ENCODE data around the gene IL4I1.

Gene IL4I1

GRCh38 chr19:49851456-49852259 is 45.0 kb downstream of the IL4I1 start:
- DNase-seq (ENCODE audit: low read depth in 3 of 3), result no peak

- peak; percentile 77 to 80 (median 79) for DNase-seq (ENCODE audit: low read depth in 3 of 3)
Measured at GRCh38 chr19:49850487-49851342, 46.0 kb downstream of the IL4I1 start, which contains the start of gene PTOV1. Gene PTOV1 (plus strand): TSS chr19:49851159.

- no peak for DNase-seq (ENCODE audit: low read depth in 3 of 3)
Measured at GRCh38 chr19:49850221-49850486, 46.5 kb downstream of the IL4I1 start.

GRCh38 chr19:49849433-49850220 is 47.1 kb downstream of the IL4I1 start:
- no peak for DNase-seq (ENCODE audit: low read depth in 3 of 3)

- no peak for DNase-seq (ENCODE audit: low read depth in 3 of 3)
Measured at GRCh38 chr19:49848938-49849337, 47.7 kb downstream of the IL4I1 start.

GRCh38 chr19:49847731-49848696 is 48.7 kb downstream of the IL4I1 start:
- no peak for DNase-seq (ENCODE audit: low read depth in 3 of 3)

GRCh38 chr19:49846408-49846807 is 50.3 kb downstream of the IL4I1 start:
- no peak for DNase-seq (ENCODE audit: low read depth in 3 of 3)

GRCh38 chr19:49845414-49845813 is 51.3 kb downstream of the IL4I1 start:
- DNase-seq (ENCODE audit: low read depth in 3 of 3), result no peak

GRCh38 chr19:49844138-49845095 is 52.3 kb downstream of the IL4I1 start:
- DNase-seq (ENCODE audit: low read depth in 3 of 3), result no peak

GRCh38 chr19:49843265-49843664 is 53.4 kb downstream of the IL4I1 start:
- DNase-seq (ENCODE audit: low read depth in 3 of 3), result no peak

- DNase-seq (ENCODE audit: low read depth in 3 of 3), result no peak
Measured at GRCh38 chr19:49840736-49841249, 55.9 kb downstream of the IL4I1 start.

- DNase-seq (ENCODE audit: low read depth in 3 of 3), result no peak
Measured at GRCh38 chr19:49840321-49840720, 56.4 kb downstream of the IL4I1 start.

GRCh38 chr19:49839713-49840112 is 57.0 kb downstream of the IL4I1 start:
- no peak for DNase-seq (ENCODE audit: low read depth in 3 of 3)

Measured in stimulated activated CD4-positive, alpha-beta T cell treated with anti-CD3 and anti-CD28 coated beads, TNF-alpha, amount 100 ng/mL, for 4 hours (primary cell).